DND-41 (cell line): ENCODE measurements around the gene DLAT.
A peak's percentile ranks its signal among the peaks of the same experiment; 100 is the strongest.

ENCODE experiments used
- CTCF ChIP-seq: IDR thresholded peaks from 2 replicates; pipeline ENCODE4 v1.5.1; 2012; ENCODE audit warnings: borderline replicate concordance, low read length, moderate library complexity, mild to moderate bottlenecking; ENCODE audit not compliant: poor library complexity, severe bottlenecking; ENCODE audit errors: extremely low read depth
- EZH2 ChIP-seq: IDR thresholded peaks from 3 replicates; pipeline ENCODE4 v1.6.1; 2012; ENCODE audit warnings: borderline replicate concordance, low read depth, mild to moderate bottlenecking, moderate library complexity, low read length, inconsistent platforms; ENCODE audit not compliant: severe bottlenecking

- TF ChIP-seq CTCF (peak; percentile 52), EZH2 (no peak)
These were observed 43.2 kb upstream of the DLAT start for GRCh38 chr11:111982019-111982464.
